Caco-2 (cell line): ENCODE measurements around the gene TARBP1. TPM values are rescaled to one million over a fixed set of nuclear protein-coding genes. Genes with fewer than 3 reads are reported as not detected.
"Not testable (repeated sequence)": the region's sequence is repeated elsewhere in the genome, so short reads cannot be mapped to it uniquely, and the experiment has no call there.

Experiments
- BruUV-seq: library from RNA; stranded (reverse); fragments of 400-500 nt; replicated peaks from 2 replicates; lab custom pipeline; 2021; lab: Mats Ljungman, UMichigan
- CTCF ChIA-PET: fragments of 300-600 bp; sonication (Branson Sonifier 250); formaldehyde crosslinking; loops from one replicate; lab custom pipeline; 2022; ENCODE audit warnings: antibody characterized with exemption; lab: Charles Lee
- POLR2A ChIA-PET: fragments of 300-600 bp; sonication (Branson Sonifier 250); formaldehyde crosslinking; loops from one replicate; lab custom pipeline; 2022; ENCODE audit warnings: antibody characterized with exemption; lab: Charles Lee
- DNase-seq, 2 experiments: peaks; one replicate each; pipeline versions ENCODE4 v3.0.0 to v3.0.0-alpha.2; 2020 to 2022
- H3K27me3 ChIP-seq: replicated peaks from 2 replicates; pipeline ENCODE4 v1.6.0; 2011; ENCODE audit warnings: low read length; ENCODE audit not compliant: control insufficient read depth, insufficient read depth
- H3K36me3 ChIP-seq: 2 replicates; pipeline ENCODE4 v1.5.1; 2011; ENCODE audit warnings: low read length; ENCODE audit not compliant: control insufficient read depth, insufficient read depth
- H3K4me1 ChIP-seq: fragments of 250-450 bp; sonication (Bioruptor Pico); 2 replicates; pipeline ENCODE4 v1.5.1; 2020; ENCODE audit warnings: mild to moderate bottlenecking
- H3K4me3 ChIP-seq: 2 replicates; pipeline ENCODE4 v1.5.1; 2011; ENCODE audit warnings: low read depth, mild to moderate bottlenecking, control low read depth, low read length
- H3K9me3 ChIP-seq: fragments of 250-450 bp; sonication (Bioruptor Pico); 2 replicates; pipeline ENCODE4 v1.5.1; 2020; ENCODE audit warnings: mild to moderate bottlenecking, moderate library complexity
- H3K27ac Mint-ChIP-seq: one replicate; pipeline ENCODE4 v1.8.0; 2022; ENCODE audit warnings: mixed read lengths; ENCODE audit not compliant: unreplicated experiment
- H3K27me3 Mint-ChIP-seq: one replicate; pipeline ENCODE4 v1.8.0; 2022; ENCODE audit warnings: mixed read lengths; ENCODE audit not compliant: insufficient read depth, unreplicated experiment
- H3K36me3 Mint-ChIP-seq: one replicate; pipeline ENCODE4 v1.8.0; 2022; ENCODE audit warnings: mild to moderate bottlenecking, mixed read lengths; ENCODE audit not compliant: insufficient read depth, unreplicated experiment
- H3K4me1 Mint-ChIP-seq: one replicate; pipeline ENCODE4 v1.8.0; 2022; ENCODE audit warnings: low read depth, mixed read lengths; ENCODE audit not compliant: unreplicated experiment
- H3K4me3 Mint-ChIP-seq: one replicate; pipeline ENCODE4 v1.8.0; 2022; ENCODE audit warnings: mild to moderate bottlenecking, moderate library complexity, mixed read lengths; ENCODE audit not compliant: unreplicated experiment
- H3K9me3 Mint-ChIP-seq: one replicate; pipeline ENCODE4 v1.8.0; 2022; ENCODE audit warnings: mixed read lengths; ENCODE audit not compliant: unreplicated experiment
- intact Hi-C: fragments of 100-400 bp; cut with micrococcal nuclease; formaldehyde crosslinking; loops from one replicate; pipeline ENCODE4 v1.10.0; 2022; ENCODE audit not compliant: unreplicated experiment
- total RNA-seq: library from RNA; stranded (reverse); gene quantifications from 2 replicates; pipeline ENCODE4 v1.2.3, GENCODE V29; 2022
- TF ChIP-seq, protein P1 (sequence below), 2 experiments: fragments of 200-600 bp in 1 of 2; IDR thresholded peaks; 1 replicate in 1 of 2; 2 replicates in 1 of 2; pipeline versions ENCODE4 v1.5.1 to v1.8.0; 2011 to 2022; ENCODE audit warnings: antibody characterized with exemption in 1 of 2, control low read depth in 1 of 2, inconsistent platforms in 1 of 2, low read depth in 1 of 2, low read length in 1 of 2, mild to moderate bottlenecking in 1 of 2, moderate library complexity in 1 of 2; ENCODE audit not compliant: insufficient read depth in 1 of 2, severe bottlenecking in 1 of 2, unreplicated experiment in 1 of 2

Gene TARBP1
- total RNA-seq, 1 experiment from 2014 or later: 37.0 TPM

DNA sequence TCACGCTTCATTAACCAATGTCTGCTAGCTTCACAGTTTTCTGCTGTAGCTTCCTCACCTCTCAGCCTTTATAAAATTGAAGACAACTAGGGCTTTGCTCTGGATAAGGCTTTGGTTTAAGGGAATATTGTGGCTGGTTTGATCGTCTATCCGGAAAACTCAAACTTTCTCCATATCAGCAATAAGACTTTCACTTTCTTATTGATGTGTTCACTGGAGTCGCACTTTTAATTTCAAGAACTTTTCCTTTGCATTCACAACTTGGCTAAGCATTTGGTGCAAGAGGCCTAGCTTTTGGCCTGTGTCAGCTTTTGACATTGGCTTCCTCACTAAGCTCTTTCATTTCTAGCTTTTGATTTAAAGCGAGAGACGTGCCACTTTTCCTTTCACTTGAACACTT, 92.9 kb downstream of the TARBP1 start:
- ChIA-PET POLR2A (interaction anchor here (0.6 to 1.1 kb wide), 2 partner anchors 12 to 165 kb away, joined by 3 to 6 read pairs; partner anchors contain the start of gene COA6), CTCF (no interaction called here)
- no peak overlapping the region for H3K4me3 Mint-ChIP-seq
- intact Hi-C loops: no loop called here
- peaks cover 2% of the 10 kb centered on the region; the same call in 1 of the 2 replicates for H3K36me3 ChIP-seq
- no peaks in the 10 kb centered on the region for H3K27me3 Mint-ChIP-seq
- TF ChIP-seq, protein P1, sequence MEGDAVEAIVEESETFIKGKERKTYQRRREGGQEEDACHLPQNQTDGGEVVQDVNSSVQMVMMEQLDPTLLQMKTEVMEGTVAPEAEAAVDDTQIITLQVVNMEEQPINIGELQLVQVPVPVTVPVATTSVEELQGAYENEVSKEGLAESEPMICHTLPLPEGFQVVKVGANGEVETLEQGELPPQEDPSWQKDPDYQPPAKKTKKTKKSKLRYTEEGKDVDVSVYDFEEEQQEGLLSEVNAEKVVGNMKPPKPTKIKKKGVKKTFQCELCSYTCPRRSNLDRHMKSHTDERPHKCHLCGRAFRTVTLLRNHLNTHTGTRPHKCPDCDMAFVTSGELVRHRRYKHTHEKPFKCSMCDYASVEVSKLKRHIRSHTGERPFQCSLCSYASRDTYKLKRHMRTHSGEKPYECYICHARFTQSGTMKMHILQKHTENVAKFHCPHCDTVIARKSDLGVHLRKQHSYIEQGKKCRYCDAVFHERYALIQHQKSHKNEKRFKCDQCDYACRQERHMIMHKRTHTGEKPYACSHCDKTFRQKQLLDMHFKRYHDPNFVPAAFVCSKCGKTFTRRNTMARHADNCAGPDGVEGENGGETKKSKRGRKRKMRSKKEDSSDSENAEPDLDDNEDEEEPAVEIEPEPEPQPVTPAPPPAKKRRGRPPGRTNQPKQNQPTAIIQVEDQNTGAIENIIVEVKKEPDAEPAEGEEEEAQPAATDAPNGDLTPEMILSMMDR (IDR thresholded peaks at IDR 0.05; ENCODE audit: insufficient read depth in 1 of 2, low read depth in 1 of 2, low read length in 1 of 2, severe bottlenecking in 1 of 2, unreplicated experiment in 1 of 2): no peak
- no peak overlapping the region for H3K4me3 ChIP-seq
- no peaks in the 10 kb centered on the region for H3K9me3 ChIP-seq
- no TSS peak for BruUV-seq
- H3K9me3 Mint-ChIP-seq: no peaks in the 10 kb centered on the region
- H3K27ac Mint-ChIP-seq: no peak overlapping the region
- H3K36me3 Mint-ChIP-seq: peaks cover 7% of the 10 kb centered on the region
- no peaks in the 10 kb centered on the region for H3K4me1 ChIP-seq
- DNase-seq: no peak
- no peaks in the 10 kb centered on the region for H3K4me1 Mint-ChIP-seq
- H3K27me3 ChIP-seq: no peaks in the 10 kb centered on the region

DNA sequence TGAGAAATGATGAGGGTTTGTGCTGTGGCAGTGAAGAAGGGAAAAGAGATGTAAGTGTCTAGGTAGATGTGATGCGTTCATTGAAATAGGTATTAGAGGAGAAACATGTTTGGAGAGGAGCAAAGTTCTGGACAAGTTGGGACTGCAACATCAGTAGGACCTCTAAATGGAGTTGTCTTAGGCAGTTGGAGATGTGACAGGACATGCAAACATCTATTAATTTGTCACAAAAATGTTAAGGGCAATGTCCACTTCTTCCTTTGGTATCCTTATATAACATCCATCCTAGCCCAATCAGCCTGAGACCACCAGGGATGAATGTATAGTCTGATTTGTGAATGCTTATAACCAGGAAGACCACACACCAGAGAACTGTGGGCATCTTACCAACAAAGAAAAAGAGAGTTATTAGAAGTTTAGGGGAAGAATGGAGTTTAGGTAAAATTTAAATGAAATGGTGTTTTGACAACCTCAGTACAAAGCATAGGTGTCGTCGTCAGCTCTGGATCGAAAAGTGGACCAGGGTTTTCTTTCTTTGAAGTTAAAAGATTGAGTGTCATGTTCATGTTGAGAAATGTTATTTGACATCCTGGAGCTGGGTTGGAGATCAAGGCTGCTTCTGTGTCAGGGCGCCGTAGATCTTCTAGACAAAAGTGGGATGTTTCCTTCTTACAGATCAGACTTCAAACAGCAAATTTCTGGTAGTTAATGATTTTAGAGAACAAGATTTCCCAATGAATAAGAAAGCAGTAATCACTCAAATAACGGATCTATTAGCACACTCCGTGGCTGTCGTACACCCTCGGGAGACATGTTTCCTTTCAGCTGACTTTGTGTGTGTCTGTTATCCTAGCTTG, 97.1 kb downstream of the TARBP1 start:
- intact Hi-C loops: no loop called here
- ChIA-PET POLR2A (no interaction called here), CTCF (no interaction called here)
- no peak overlapping the region for H3K27ac Mint-ChIP-seq
- Histone ChIP-seq H3K4me1 (no peaks in the 10 kb centered on the region), H3K9me3 (no peaks in the 10 kb centered on the region), H3K4me3 (no peak overlapping the region), H3K36me3 (no peaks in the 10 kb centered on the region; the same call in 1 of the 2 replicates), H3K27me3 (no peaks in the 10 kb centered on the region)
- H3K4me3 Mint-ChIP-seq: no peak overlapping the region
- DNase-seq: no peak
- H3K36me3 Mint-ChIP-seq: peaks cover 28% of the 10 kb centered on the region
- H3K27me3 Mint-ChIP-seq: no peaks in the 10 kb centered on the region
- H3K9me3 Mint-ChIP-seq: no peaks in the 10 kb centered on the region
- TF ChIP-seq, protein P1 (IDR thresholded peaks at IDR 0.05; ENCODE audit: insufficient read depth in 1 of 2, low read depth in 1 of 2, low read length in 1 of 2, severe bottlenecking in 1 of 2, unreplicated experiment in 1 of 2): no peak
- no TSS peak for BruUV-seq
- no peaks in the 10 kb centered on the region for H3K4me1 Mint-ChIP-seq

DNA sequence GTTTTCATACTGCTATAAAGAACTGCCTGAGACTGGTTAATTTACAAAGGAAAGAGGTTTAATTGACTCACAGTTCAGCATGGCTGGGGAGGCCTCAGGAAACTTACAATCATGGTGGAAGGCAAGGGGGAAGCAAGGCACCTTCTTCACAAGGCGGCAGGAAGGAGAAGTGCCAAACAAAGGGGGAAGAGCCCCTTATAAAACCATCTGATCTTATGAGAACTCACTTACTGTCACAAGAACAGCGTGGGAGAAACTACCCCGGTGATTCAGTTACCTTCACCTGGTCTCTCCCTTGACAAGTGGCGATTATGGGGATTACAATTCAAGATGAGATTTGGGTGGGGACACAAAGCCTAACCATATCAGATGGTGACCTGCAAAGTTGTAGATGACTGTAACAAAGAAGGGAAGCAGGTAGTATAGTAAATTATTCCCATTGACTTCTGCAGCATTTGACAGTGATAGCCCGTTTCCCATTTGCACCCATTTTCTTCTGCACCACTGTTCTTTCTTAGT, 99.3 kb downstream of the TARBP1 start:
- CTCF ChIA-PET, POLR2A ChIA-PET, H3K9me3 ChIP-seq, H3K4me1 Mint-ChIP-seq, H3K4me1 ChIP-seq, intact Hi-C loops, H3K27ac Mint-ChIP-seq, BruUV-seq, H3K4me3 Mint-ChIP-seq, DNase-seq, H3K27me3 Mint-ChIP-seq, H3K36me3 ChIP-seq, H3K4me3 ChIP-seq, H3K9me3 Mint-ChIP-seq, H3K27me3 ChIP-seq: not testable (repeated sequence)
- peaks cover 39% of the 10 kb centered on the region for H3K36me3 Mint-ChIP-seq
